RKO (cell line): ENCODE results near the gene TMCC1.
"Not testable (repeated sequence)": the region's sequence is repeated elsewhere in the genome, so short reads cannot be mapped to it uniquely, and the experiment has no call there.

ENCODE experiments used
- DNase-seq: peaks from one replicate; pipeline ENCODE4 v3.0.0-alpha.2; 2016; ENCODE audit warnings: low spot score

Gene TMCC1

GRCh38 chr3:129686941-129687340 lies 206.6 kb downstream of the TMCC1 start:
- no peak for DNase-seq

GRCh38 chr3:129684270-129684669 lies 209.2 kb downstream of the TMCC1 start:
- DNase-seq: no peak

GRCh38 chr3:129683201-129683600 lies 210.3 kb downstream of the TMCC1 start:
- DNase-seq: no peak

- no peak for DNase-seq
Observed at GRCh38 chr3:129676985-129677384, 216.5 kb downstream of the TMCC1 start.

GRCh38 chr3:129674798-129675123 lies 218.8 kb downstream of the TMCC1 start:
- DNase-seq: not testable (repeated sequence)

- DNase-seq: no peak
Observed at GRCh38 chr3:129673897-129674797, 219.4 kb downstream of the TMCC1 start.

GRCh38 chr3:129673012-129673411 lies 220.5 kb downstream of the TMCC1 start:
- DNase-seq: no peak

GRCh38 chr3:129672412-129672811 lies 221.1 kb downstream of the TMCC1 start:
- DNase-seq: no peak

- peak; percentile 17 for DNase-seq
Observed at GRCh38 chr3:129665024-129665768, 228.3 kb downstream of the TMCC1 start.

- DNase-seq: peak; percentile 16
Observed at GRCh38 chr3:129663930-129664646, 229.4 kb downstream of the TMCC1 start.

- DNase-seq: peak; percentile 4
Observed at GRCh38 chr3:129663045-129663446, 230.5 kb downstream of the TMCC1 start.

GRCh38 chr3:129662191-129662608 lies 231.3 kb downstream of the TMCC1 start:
- DNase-seq: no peak

GRCh38 chr3:129661766-129662165 lies 231.7 kb downstream of the TMCC1 start:
- no peak for DNase-seq

- DNase-seq: no peak
Observed at GRCh38 chr3:129658110-129658843, 235.2 kb downstream of the TMCC1 start.

GRCh38 chr3:129657261-129658046 lies 236.1 kb downstream of the TMCC1 start:
- DNase-seq: no peak

GRCh38 chr3:129656659-129657247 lies 236.8 kb downstream of the TMCC1 start:
- no peak for DNase-seq

- DNase-seq: no peak
Observed at GRCh38 chr3:129655291-129655700, 238.2 kb downstream of the TMCC1 start.

- no peak for DNase-seq
Observed at GRCh38 chr3:129654131-129654530, 239.4 kb downstream of the TMCC1 start.

GRCh38 chr3:129653019-129653418 lies 240.5 kb downstream of the TMCC1 start:
- no peak for DNase-seq

GRCh38 chr3:129651435-129652202 lies 241.9 kb downstream of the TMCC1 start:
- peak; percentile 49 for DNase-seq
